Endometrium (tissue), 2 donors: ENCODE measurements around the gene PRRG4.
"Not testable (repeated sequence)": the region's sequence is repeated elsewhere in the genome, so short reads cannot be mapped to it uniquely, and the experiment has no call there.

Source experiments
- FAIRE-seq: peaks from 2 replicates; lab custom pipeline; 2012; peaks lifted over from hg19 to GRCh38; lab: Jason Lieb, UNC
- donor health status: control.
- donor health status: control.

The PRRG4 gene

GRCh38 chr11:32886180-32886579 lies 56.5 kb downstream of the PRRG4 start:
- no peak for FAIRE-seq

- not testable (repeated sequence) for FAIRE-seq
These were observed 58.1 kb downstream of the PRRG4 start for GRCh38 chr11:32887707-32888383.

- FAIRE-seq, result not testable (repeated sequence)
These were observed 58.6 kb downstream of the PRRG4 start for GRCh38 chr11:32888384-32888710.

DNA sequence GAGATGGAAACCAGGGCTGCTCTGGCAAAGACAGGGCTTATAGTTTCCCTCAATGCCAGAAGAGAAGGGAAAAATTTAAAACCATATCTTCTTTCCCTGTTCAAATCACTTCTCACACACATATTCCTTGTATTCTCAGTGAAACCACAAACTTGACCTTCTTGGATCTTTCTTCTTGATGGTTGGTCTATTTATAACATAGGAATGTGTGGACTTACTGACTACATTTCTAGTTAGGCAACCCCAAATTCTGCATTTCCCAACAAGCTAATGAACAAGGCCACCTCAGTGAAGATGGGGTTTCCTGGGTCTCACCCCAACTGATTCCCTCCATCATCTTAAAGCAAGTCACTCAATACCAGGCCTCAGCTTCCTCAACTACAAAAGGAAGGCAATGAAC lies 59.1 kb downstream of the PRRG4 start:
- FAIRE-seq, result no peak

DNA sequence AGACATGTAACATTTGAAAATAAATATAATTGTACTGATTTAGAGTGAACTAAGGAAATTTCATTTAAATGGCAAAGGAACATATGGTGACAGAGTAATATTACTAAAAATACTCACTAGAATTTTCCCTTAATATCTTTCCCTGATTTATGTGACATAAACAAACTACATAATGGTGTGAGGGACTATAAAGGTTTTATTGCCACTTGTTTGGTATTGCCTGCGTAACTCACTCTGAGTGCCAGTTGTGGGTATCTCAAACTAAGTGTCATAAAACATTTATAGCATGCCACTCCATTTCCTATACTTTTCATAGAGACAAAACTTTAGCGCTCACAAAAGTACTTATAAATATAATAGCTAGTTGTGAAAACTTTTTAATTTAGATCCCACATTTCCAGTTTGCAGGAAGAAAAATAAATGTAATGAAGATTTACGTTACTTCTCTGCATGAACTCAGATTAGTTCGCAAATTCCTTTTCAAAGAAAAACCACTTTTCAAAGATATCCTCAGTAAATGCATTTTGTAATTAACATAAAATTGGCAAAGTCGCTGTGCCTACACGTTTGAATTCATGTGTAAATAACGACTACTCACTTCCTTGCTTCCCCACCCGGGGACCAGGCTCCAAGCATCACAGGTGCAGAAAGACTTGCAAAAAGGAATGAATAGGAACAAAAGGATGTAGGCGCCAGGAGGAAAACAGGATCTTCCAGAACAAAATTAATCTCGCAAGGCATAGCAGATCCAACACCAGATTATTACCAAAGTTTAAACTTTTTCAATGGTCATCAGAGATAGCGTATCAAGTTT lies 61.3 kb downstream of the PRRG4 start:
- no peak for FAIRE-seq

DNA sequence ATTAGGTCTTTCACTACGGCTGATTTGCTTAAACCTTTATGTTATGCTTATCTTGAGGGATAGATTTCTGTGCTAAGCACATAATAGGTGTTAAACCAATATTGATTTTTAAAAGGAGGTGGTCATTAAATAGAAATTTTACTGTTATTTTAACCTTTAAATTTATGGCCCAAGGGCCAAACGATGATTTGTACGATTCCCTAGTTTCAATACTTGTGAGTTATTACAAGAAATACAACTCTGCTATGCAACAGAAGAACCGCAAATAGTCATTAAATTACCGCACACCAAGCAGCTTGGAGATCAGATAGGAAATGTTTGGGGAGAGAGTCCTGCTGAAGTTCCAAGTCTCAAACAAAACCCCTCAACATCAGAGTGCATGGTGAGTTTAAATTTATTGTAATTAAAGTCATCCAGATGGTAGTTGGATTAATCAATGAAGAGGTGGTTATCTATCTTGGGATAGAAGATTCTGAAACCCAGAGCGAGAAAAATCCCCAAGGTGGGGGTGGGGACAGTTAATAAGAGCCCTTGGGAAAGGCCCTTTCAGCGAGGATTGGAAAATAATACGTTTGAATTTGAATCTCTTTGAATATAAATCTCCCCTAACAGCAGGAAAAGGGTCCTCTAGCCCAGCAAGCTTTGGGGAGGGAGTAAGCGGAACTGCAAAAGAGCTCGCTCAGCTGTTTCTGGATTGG lies 62.1 kb downstream of the PRRG4 start:
- no peak for FAIRE-seq

- no peak for FAIRE-seq
These were observed 62.8 kb downstream of the PRRG4 start, which contains the start of gene QSER1 for GRCh38 chr11:32892355-32893092. Gene QSER1 (plus strand): TSS chr11:32892811. CDS start chr11:32893126, 315 bp downstream.

DNA sequence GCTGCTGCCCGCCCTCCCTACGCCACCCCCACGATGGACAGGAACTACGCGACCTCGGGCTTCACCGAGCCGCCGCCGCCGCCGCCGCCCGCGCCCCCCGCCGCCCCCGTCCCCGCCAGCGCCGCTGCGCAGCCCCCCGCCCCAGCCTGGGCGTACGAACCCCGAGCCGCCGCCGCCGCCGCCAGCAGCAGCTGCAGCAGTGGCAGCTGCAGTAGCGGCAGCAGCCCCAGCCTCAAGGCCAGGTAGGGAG lies 63.3 kb downstream of the PRRG4 start:
- FAIRE-seq, result no peak

GRCh38 chr11:32893343-32894148 lies 63.8 kb downstream of the PRRG4 start:
- FAIRE-seq, result no peak

- peak; percentile 37 for FAIRE-seq
These were observed 64.6 kb downstream of the PRRG4 start for GRCh38 chr11:32894149-32894827.

DNA sequence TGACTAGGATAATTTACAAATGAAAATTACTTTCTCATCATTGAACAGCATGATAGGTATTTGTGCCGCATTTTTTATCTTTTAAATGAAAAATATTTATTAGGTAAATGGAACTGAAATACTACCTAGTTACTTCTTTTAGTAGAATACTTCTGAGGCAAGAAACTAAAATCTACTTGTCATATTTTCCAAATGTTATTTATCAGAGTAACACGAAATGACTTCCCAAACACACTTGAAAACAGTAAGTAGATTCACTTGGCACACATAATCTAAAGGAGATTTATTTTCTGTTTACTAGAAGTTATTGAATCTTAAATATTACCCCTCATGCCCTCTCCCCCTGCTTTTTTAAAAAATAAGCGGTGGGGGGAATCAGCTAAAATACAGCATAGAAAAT lies 65.2 kb downstream of the PRRG4 start:
- no peak for FAIRE-seq

- no peak for FAIRE-seq
These were observed 65.7 kb downstream of the PRRG4 start for GRCh38 chr11:32895471-32895870.

- no peak for FAIRE-seq
These were observed 67.4 kb downstream of the PRRG4 start for GRCh38 chr11:32897103-32897502.

DNA sequence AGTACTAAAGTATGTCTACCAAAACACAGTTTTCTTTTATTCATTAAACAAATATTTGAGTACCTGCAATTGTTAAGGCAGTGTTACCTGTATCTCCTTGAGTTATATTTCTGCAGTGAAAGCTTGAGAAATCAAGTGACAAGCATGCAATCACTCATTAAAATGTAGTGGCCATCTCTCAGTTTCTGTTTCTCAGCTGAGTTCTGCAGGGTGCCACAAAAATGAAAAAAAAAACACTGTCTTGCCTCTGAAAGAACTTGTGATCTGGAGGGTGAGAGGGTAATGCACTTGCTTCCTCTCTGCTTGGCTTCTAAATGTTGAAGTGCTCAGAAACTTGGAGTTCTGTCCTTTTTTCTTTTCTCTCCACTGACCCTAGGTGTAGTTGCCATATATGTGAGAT lies 69.7 kb downstream of the PRRG4 start:
- no peak for FAIRE-seq

DNA sequence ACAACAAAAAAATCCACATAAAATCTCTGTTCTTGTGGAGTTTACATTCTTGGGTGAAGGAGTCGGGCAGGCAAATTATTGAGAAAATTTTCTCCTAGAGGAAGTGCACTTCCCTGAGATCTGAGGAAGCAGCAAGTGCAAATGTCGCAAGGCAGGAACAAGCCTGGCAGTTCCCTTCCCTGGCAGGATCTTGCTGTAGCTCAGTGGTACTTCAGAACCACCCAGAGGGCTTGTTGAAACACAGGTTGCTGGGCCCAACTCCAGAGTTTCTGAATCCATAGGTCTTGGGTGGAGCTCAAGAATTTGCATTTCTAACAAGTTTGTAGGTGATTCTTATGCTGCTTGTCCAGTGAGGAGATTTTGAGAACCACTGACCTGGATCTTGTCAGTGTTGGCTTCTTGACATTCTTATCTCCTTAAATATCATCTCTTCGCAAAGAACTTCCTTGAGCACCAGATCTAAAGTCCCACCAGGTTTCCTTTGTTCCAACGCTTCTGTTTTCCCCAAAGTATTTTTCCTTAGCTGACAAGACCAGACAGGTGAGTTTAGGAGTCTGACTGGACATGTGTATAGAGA lies 72.5 kb downstream of the PRRG4 start:
- no peak for FAIRE-seq

GRCh38 chr11:32905028-32905667 lies 75.4 kb downstream of the PRRG4 start:
- FAIRE-seq, result no peak
